ENCODE results near the gene ZBTB7C. TPM values are rescaled to one million over a fixed set of nuclear protein-coding genes. Genes with fewer than 3 reads are reported as not detected.

ZBTB7C gene
- total RNA-seq, 1 experiment from 2014 or later = 0.33 TPM

- H2BK20ac ChIP-seq (ENCODE audit: low read depth, low read length, poor library complexity, severe bottlenecking) = no peak overlapping the region
- peaks cover 4% of the 10 kb centered on the region for H3K27me3 Mint-ChIP-seq (ENCODE audit: low read depth)
- DNase-seq = peak; percentile 14
- no peaks in the 10 kb centered on the region for H3K23me2 ChIP-seq (ENCODE audit: insufficient read length, low read depth, low read length, poor library complexity, severe bottlenecking)
- H2BK120ac ChIP-seq (ENCODE audit: low read depth, low read length, poor library complexity, severe bottlenecking) = no peak overlapping the region
- no peak overlapping the region for H2AFZ ChIP-seq (ENCODE audit: low read length)
- H4K8ac ChIP-seq (replicated peaks; ENCODE audit: insufficient read length, low read depth, low read length) = no peak overlapping the region
- no peaks in the 10 kb centered on the region for H4K20me1 ChIP-seq (ENCODE audit: control insufficient read depth, insufficient read depth, insufficient read length)
- H3K14ac ChIP-seq (ENCODE audit: insufficient read depth, low read length) = no peak overlapping the region
- H4K91ac ChIP-seq (ENCODE audit: insufficient read length, low read depth, low read length) = no peak overlapping the region
- no peak overlapping the region for H3K9ac ChIP-seq (ENCODE audit: extremely low read depth, insufficient read length, low read length)
- H2AK5ac ChIP-seq (ENCODE audit: insufficient read length, low read length) = no peak overlapping the region
- peaks cover 15 to 22% of the 10 kb centered on the region in 2 experiments for H3K4me1 Mint-ChIP-seq
- no peak overlapping the region for H3T11ph ChIP-seq (ENCODE audit: low read length)
- no peak for TF ChIP-seq CTCF (conservative IDR thresholded peaks at IDR 0.05)
- H3K4me1 ChIP-seq (ENCODE audit: insufficient read depth, low read length) = no peaks in the 10 kb centered on the region; the same call in 1 of the 2 replicates
- peaks cover 8 to 12% of the 10 kb centered on the region in 2 experiments for H3K9me3 Mint-ChIP-seq
- no peak overlapping the region for H2BK15ac ChIP-seq (ENCODE audit: low read depth, low read length)
- H3K4me3 Mint-ChIP-seq = no peak overlapping the region
- H3K79me1 ChIP-seq (ENCODE audit: insufficient read depth, low read depth, low read length, poor library complexity, severe bottlenecking) = no peaks in the 10 kb centered on the region
- no peak overlapping the region for H3K27ac ChIP-seq (ENCODE audit: insufficient read length, low read depth, low read length)
- no peak overlapping the region for H2BK5ac ChIP-seq (ENCODE audit: insufficient read length, low read length)
- no peak overlapping the region for H3K23ac ChIP-seq (ENCODE audit: insufficient read length, low read depth, low read length)
- no CpG with 5 or more reads among the region's 4 CpGs for WGBS (ENCODE audit: extremely low coverage, insufficient read length, low lambda C conversion rate)
- H3K4me2 ChIP-seq (ENCODE audit: insufficient read depth, insufficient read length, low read length) = no peak overlapping the region
- H3K56ac ChIP-seq (ENCODE audit: insufficient read length, low read depth, low read length) = no peak overlapping the region
- peaks cover 1 to 18% (median 5%) of the 10 kb centered on the region in 3 experiments; a peak in 5 of 7 replicates for H3K36me3 Mint-ChIP-seq (ENCODE audit: insufficient read depth in 1 of 3, low read depth in 3 of 3)
- H3K27me3 ChIP-seq (ENCODE audit: insufficient read depth, low read length) = no peaks in the 10 kb centered on the region
- no peak overlapping the region for H2BK12ac ChIP-seq (ENCODE audit: insufficient read length, low read depth, low read length)
- H3K27ac Mint-ChIP-seq = no peak overlapping the region
- H3K79me2 ChIP-seq (ENCODE audit: insufficient read depth, low read length) = no peaks in the 10 kb centered on the region
- no peak overlapping the region for H3K4ac ChIP-seq (ENCODE audit: low read depth, low read length)
- no peak overlapping the region for H3K18ac ChIP-seq (ENCODE audit: insufficient read length, low read depth, low read length)
- no peak overlapping the region for H4K5ac ChIP-seq (ENCODE audit: insufficient read length, low read depth, low read length)
- no peaks in the 10 kb centered on the region for H3K9me3 ChIP-seq (ENCODE audit: control insufficient read depth, low read depth, low read length)
These were observed 47.4 kb downstream of the ZBTB7C start for GRCh38 chr18:48361801-48362200.

All from H9 (cell line).